K562 (cell line): Measurements from ENCODE around the gene ZNF514. TPM values are rescaled to one million over a fixed set of nuclear protein-coding genes. Genes with fewer than 3 reads are reported as not detected.

Experiments
- ATAC-seq: fragments of 200-7000 bp; cut with Tn5 transposase; 3 replicates; pipeline ENCODE4 v1.9.1; 2020; ENCODE audit warnings: moderate library complexity
- BruUV-seq: library from RNA; stranded (reverse); fragments of 400-500 nt; replicated peaks from 2 replicates; lab custom pipeline; 2021; lab: Mats Ljungman, UMichigan
- CTCF ChIA-PET: fragments of 300-600 bp; formaldehyde crosslinking; extraction: SDS; loops from one replicate; lab custom pipeline; 2021; ENCODE audit warnings: low intra/inter-chr PET ratio; lab: Yijun Ruan, JAX
- POLR2A ChIA-PET: fragments of 300-600, 350-650 bp; sonication (Branson Sonifier 250); formaldehyde crosslinking; extraction: SDS; loops from one replicate; lab custom pipeline; 2021; ENCODE audit warnings: antibody characterized with exemption, inconsistent platforms; lab: Yijun Ruan, JAX
- DNase-seq, 4 experiments: peaks; one replicate each; pipeline versions ENCODE4 v3.0.0 to v3.0.0-alpha.2; 2011 to 2018; ENCODE audit warnings: low spot score in 3 of 4, mixed read lengths in 3 of 4; ENCODE audit errors: extremely low read depth in 1 of 4
- FAIRE-seq: peaks from 2 replicates; lab custom pipeline; 2011; peaks lifted over from hg19 to GRCh38; lab: Jason Lieb, UNC
- H2AFZ ChIP-seq: 2 replicates; pipeline ENCODE4 v1.6.0; 2011; ENCODE audit warnings: low read depth, low read length, control low read depth, inconsistent platforms
- H3K27ac ChIP-seq: fragments of 200-600 bp; 3 replicates; pipeline ENCODE4 v1.8.0; 2011; ENCODE audit warnings: low read depth, mild to moderate bottlenecking, control low read depth, inconsistent platforms, low read length, moderate library complexity, mixed read lengths; ENCODE audit errors: extremely low read depth
- H3K27me3 ChIP-seq, 2 experiments: fragments of 300-600 bp in 1 of 2; 2 replicates in 1 of 2; 3 replicates in 1 of 2; pipeline versions ENCODE4 v1.6.0 to v1.8.0; 2011; ENCODE audit warnings: inconsistent platforms in 2 of 2, low read length in 2 of 2, mild to moderate bottlenecking in 1 of 2, mixed read lengths in 1 of 2, moderate library complexity in 1 of 2; ENCODE audit not compliant: control insufficient read depth in 2 of 2, insufficient read depth in 2 of 2
- H3K36me3 ChIP-seq: fragments of 300-600 bp; 3 replicates; pipeline ENCODE4 v1.8.0; 2011; ENCODE audit warnings: mild to moderate bottlenecking, low read length, inconsistent platforms; ENCODE audit not compliant: control insufficient read depth, insufficient read depth
- H3K4me1 ChIP-seq, 2 experiments: fragments of 200-600 bp in 1 of 2; replicated peaks in 1 of 2; 2 replicates in 1 of 2; 3 replicates in 1 of 2; pipeline versions ENCODE4 v1.5.1 to v1.8.0; 2011; ENCODE audit warnings: inconsistent platforms in 2 of 2, low read length in 2 of 2, mild to moderate bottlenecking in 1 of 2, mixed read lengths in 1 of 2, moderate library complexity in 1 of 2; ENCODE audit not compliant: control insufficient read depth in 2 of 2, insufficient read depth in 2 of 2
- H3K4me2 ChIP-seq: 2 replicates; pipeline ENCODE4 v1.6.1; 2011; ENCODE audit warnings: low read length, control low read depth, inconsistent platforms, mixed read lengths; ENCODE audit not compliant: insufficient read depth
- H3K4me3 ChIP-seq: fragments of 200-600 bp; sonication (generic), shearing (Covaris generic); 2 replicates; pipeline ENCODE4 v1.5.1; 2016; ENCODE audit warnings: control low read depth, inconsistent platforms
- H3K79me2 ChIP-seq: fragments of 200-600 bp; 3 replicates; pipeline ENCODE4 v1.8.0; 2011; ENCODE audit warnings: low read length, inconsistent platforms; ENCODE audit not compliant: control insufficient read depth, insufficient read depth
- H3K9ac ChIP-seq, 2 experiments: 2 replicates each; pipeline versions ENCODE4 v1.6.0 to v1.6.1; 2011; ENCODE audit warnings: low read depth in 2 of 2, low read length in 2 of 2, control low read depth in 1 of 2, inconsistent platforms in 1 of 2, mild to moderate bottlenecking in 1 of 2, mixed read lengths in 1 of 2; ENCODE audit not compliant: insufficient read depth in 1 of 2
- H3K9me1 ChIP-seq: one replicate; pipeline ENCODE4 v1.6.0; 2011; ENCODE audit warnings: inconsistent platforms, mild to moderate bottlenecking, low read length, moderate library complexity; ENCODE audit not compliant: control insufficient read depth, insufficient read depth
- H3K9me3 ChIP-seq: replicated peaks from 2 replicates; pipeline ENCODE4 v1.5.1; 2011; ENCODE audit warnings: low read depth, low read length, inconsistent platforms; ENCODE audit not compliant: control insufficient read depth, insufficient read depth
- H4K20me1 ChIP-seq: replicated peaks from 2 replicates; pipeline ENCODE4 v1.6.1; 2011; ENCODE audit warnings: low read length, inconsistent platforms, mixed read lengths; ENCODE audit not compliant: control insufficient read depth, insufficient read depth
- CSDE1 ChIP-seq, 2 experiments: fragments of 450-650 bp; IDR thresholded peaks; 2 replicates each; pipeline ENCODE4 v1.6.1; 2016; ENCODE audit warnings: mild to moderate bottlenecking in 1 of 2
- GABPB2 ChIP-seq: fragments of 250-450 bp; sonication (Bioruptor Pico); conservative IDR thresholded peaks from 2 replicates; pipeline ENCODE4 v1.5.1; 2021; ENCODE audit warnings: mild to moderate bottlenecking
- GATAD2A ChIP-seq: fragments of 450-650 bp; IDR thresholded peaks from 2 replicates; pipeline ENCODE4 v1.6.1; 2017
- MAZ ChIP-seq, 2 experiments: fragments of 450-650 bp in 1 of 2; sonication (generic) in 1 of 2; formaldehyde crosslinking; IDR thresholded peaks in 1 of 2; conservative IDR thresholded peaks in 1 of 2; 2 replicates each; pipeline versions ENCODE4 v1.4.0 to v1.5.0; 2020; ENCODE audit warnings: mild to moderate bottlenecking in 1 of 2, missing genetic modification reagents in 1 of 2
- MLLT1 ChIP-seq, 2 experiments: fragments of 450-650 bp; IDR thresholded peaks; 2 replicates each; pipeline ENCODE4 v1.6.1; 2016
- MTA1 ChIP-seq: fragments of 450-650 bp; IDR thresholded peaks from 2 replicates; pipeline ENCODE4 v1.6.1; 2017; ENCODE audit warnings: borderline replicate concordance
- MTA2 ChIP-seq: fragments of 450-650 bp; IDR thresholded peaks from 2 replicates; pipeline ENCODE4 v1.6.1; 2016; ENCODE audit warnings: low read depth
- NR3C1 ChIP-seq: sonication (generic); formaldehyde crosslinking; IDR thresholded peaks from 2 replicates; pipeline ENCODE4 v1.8.1; 2022; ENCODE audit warnings: missing genetic modification reagents
- POLR2G ChIP-seq: fragments of 200-400 bp; formaldehyde crosslinking; IDR thresholded peaks from 2 replicates; pipeline ENCODE4 v1.6.1; 2017; ENCODE audit warnings: low read depth, mild to moderate bottlenecking, antibody characterized with exemption, low read length, moderate library complexity
- RBFOX2 ChIP-seq: fragments of 200-400 bp; formaldehyde crosslinking; IDR thresholded peaks from 2 replicates; pipeline ENCODE4 v1.6.1; 2017; ENCODE audit warnings: low read depth, mild to moderate bottlenecking, low read length, moderate library complexity
- RBM15 ChIP-seq: fragments of 200-400 bp; formaldehyde crosslinking; IDR thresholded peaks from 2 replicates; pipeline ENCODE4 v1.6.1; 2018; ENCODE audit warnings: mild to moderate bottlenecking, low read length, moderate library complexity; ENCODE audit not compliant: insufficient read depth
- SIX5 ChIP-seq, 2 experiments: IDR thresholded peaks; 2 replicates each; pipeline ENCODE4 v1.6.1; 2011; ENCODE audit warnings: low read length in 2 of 2, borderline replicate concordance in 1 of 2, low read depth in 1 of 2, mild to moderate bottlenecking in 1 of 2, moderate library complexity in 1 of 2; ENCODE audit not compliant: insufficient read depth in 1 of 2
- SMARCE1 ChIP-seq: fragments of 450-650 bp; IDR thresholded peaks from 2 replicates; pipeline ENCODE4 v1.7.1; 2016; ENCODE audit warnings: mild to moderate bottlenecking
- TCF3 ChIP-seq: sonication (generic); formaldehyde crosslinking; IDR thresholded peaks from 2 replicates; pipeline ENCODE4 v1.4.0; 2020; ENCODE audit warnings: mild to moderate bottlenecking, missing genetic modification reagents
- ZBTB1 ChIP-seq: sonication (generic); formaldehyde crosslinking; IDR thresholded peaks from 2 replicates; pipeline ENCODE4 v1.8.1; 2023; ENCODE audit warnings: missing genetic modification reagents, low read depth, mild to moderate bottlenecking, borderline replicate concordance
- ZBTB17 ChIP-seq: fragments of 450-650 bp; formaldehyde crosslinking; IDR thresholded peaks from 2 replicates; pipeline ENCODE4 v1.4.0; 2020; ENCODE audit warnings: mild to moderate bottlenecking
- ZFP1 ChIP-seq: fragments of 450-650 bp; formaldehyde crosslinking; IDR thresholded peaks from 2 replicates; pipeline ENCODE4 v1.4.0; 2020; ENCODE audit warnings: mild to moderate bottlenecking, mixed read lengths
- ZNF280B ChIP-seq: fragments of 250-450 bp; sonication (Bioruptor Pico); IDR thresholded peaks from 2 replicates; pipeline ENCODE4 v1.5.1; 2021; ENCODE audit warnings: mild to moderate bottlenecking
- WGBS: fragments of 100-300 bp; shearing (Covaris generic); methylation state at CpG from one replicate; pipeline ENCODE4 v1.1.6; 2016; ENCODE audit warnings: low coverage, mixed read lengths; ENCODE audit not compliant: insufficient coverage; ENCODE audit errors: missing lambda C conversion rate; 5-methylcytosine and 5-hydroxymethylcytosine counted together
- in situ Hi-C: fragments of 300-500 bp; cut with MboI; formaldehyde crosslinking; loops from 4 replicates; pipeline ENCODE4 v1.15.0; 2018; ENCODE audit warnings: inconsistent platforms, mixed read lengths
- intact Hi-C: fragments of 100-400 bp; cut with micrococcal nuclease; formaldehyde crosslinking; loops from 2 replicates; pipeline ENCODE4 v1.14.2; 2022
- polyA plus RNA-seq, 8 experiments: library from polyadenylated mRNA; depleted of rRNA in 4 of 8; stranded (reverse) in 5 of 8; unstranded in 3 of 8; fragments of >200 nt; fragmentation: Nextera tagmentation in 2 of 8; fragmentation: Illumina TruSeq in 1 of 8; extraction: Ambion mirVana in 2 of 8; extraction: Trizol in 1 of 8; gene quantifications; 2 replicates each; pipeline versions ENCODE4 v1.2.1 to v1.2.3, GENCODE V29; 2011 to 2014; ENCODE audit warnings: inconsistent platforms in 1 of 8, missing spikeins in 1 of 8
- total RNA-seq, 7 experiments: library from RNA; depleted of rRNA in 6 of 7; stranded (reverse); fragments of >200 nt in 6 of 7; fragmentation: Illumina TruSeq in 2 of 7; extraction: Trizol in 2 of 7; gene quantifications; 2 replicates each; pipeline versions ENCODE4 v1.2.1 to v1.2.3, GENCODE V29; 2011 to 2021; ENCODE audit warnings: low replicate concordance in 1 of 7

Gene ZNF514
- total and polyA plus RNA-seq, 9 of the 15 experiments (the other 6 are each of a cell fraction or from before 2014, with no cell fraction given): 7.5 to 17.7 (median 11.4) TPM

GRCh38 chr2:95158891-95159619 lies 593 bp downstream of the ZNF514 start:
- FAIRE-seq: peak; percentile 6
- DNase-seq: peak; percentile 65 to 83 (median 76)
- BruUV-seq: TSS peak; percentile 7
- peaks cover 11% of the 10 kb centered on the region for H3K79me2 ChIP-seq
- H2AFZ ChIP-seq: peak overlapping the region; percentile 94
- H3K27me3 ChIP-seq: no peaks in the 10 kb centered on the region
- ChIA-PET POLR2A (interaction anchor here (0.7 to 1.7 kb wide), 2 partner anchors 20 to 37 kb away, joined by 3 to 4 read pairs; partner anchors contain the start of gene MRPS5), CTCF (no interaction called here)
- H3K9me3 ChIP-seq: no peaks in the 10 kb centered on the region
- H4K20me1 ChIP-seq: no peaks in the 10 kb centered on the region
- H3K36me3 ChIP-seq: peaks cover 23% of the 10 kb centered on the region; the same call in 2 of the 3 replicates
- H3K4me2 ChIP-seq: peak overlapping the region; percentile 91
- ATAC-seq: peak; percentile 81
- 8% methylated on average over 37 of the region's 58 CpGs for WGBS
- peak overlapping the region; percentile 73 for H3K4me3 ChIP-seq
- peak overlapping the region; percentile 78 to 97 for H3K9ac ChIP-seq
- H3K27ac ChIP-seq: peak overlapping the region; percentile 72
- intact Hi-C loops (no loop called here), in situ Hi-C loops (no loop called here)
- H3K9me1 ChIP-seq: no peaks in the 10 kb centered on the region
- H3K4me1 ChIP-seq: peaks cover 4 to 16% of the 10 kb centered on the region in 2 experiments; a peak in 4 of 5 replicates
- TF ChIP-seq MLLT1 (IDR thresholded peaks at IDR 0.05) (no peak), NR3C1 (no peak), MAZ (CRISPR knock-in tag; conservative IDR thresholded peaks at IDR 0.05 in 1 of 2, IDR thresholded peaks at IDR 0.05 in 1 of 2) (peak in 1 of 2 experiments; percentile 37; a peak in 2 of 4 replicates), SMARCE1 (no peak), RBM15 (no peak), GATAD2A (no peak), TCF3 (CRISPR knock-in tag) (peak; percentile 6; the same call in 1 of the 2 replicates), RBFOX2 (peak; percentile 70), ZNF280B (CRISPR knock-in tag) (no peak), POLR2G (peak; percentile 75), SIX5 (IDR thresholded peaks at IDR 0.05; ENCODE audit: borderline replicate concordance in 1 of 2, insufficient read depth in 1 of 2, low read depth in 1 of 2, low read length in 2 of 2) (no peak), ZBTB1 (CRISPR knock-in tag) (no peak), CSDE1 (IDR thresholded peaks at IDR 0.05) (no peak), GABPB2 (CRISPR knock-in tag) (no peak), MTA1 (no peak), ZBTB17 (CRISPR knock-in tag) (no peak), MTA2 (no peak), ZFP1 (no peak)
